Measurements from ENCODE around the gene RAB37.

Gene RAB37

GRCh38 chr17:74739227-74739831, 2.3 kb downstream of the RAB37 start:
- Histone ChIP-seq H3K9me3 (ENCODE audit: insufficient read depth, low read depth, low read length) (peaks cover 3% of the 10 kb centered on the region), H2BK12ac (ENCODE audit: low read length) (no peak overlapping the region), H2BK5ac (ENCODE audit: low read depth, low read length, poor library complexity) (no peak overlapping the region), H3K4ac (ENCODE audit: low read depth, low read length) (no peak overlapping the region), H2AFZ (ENCODE audit: insufficient read depth, low read length, poor library complexity) (no peak overlapping the region), H4K12ac (ENCODE audit: low read depth, low read length) (no peak overlapping the region), H3K79me2 (ENCODE audit: control insufficient read depth, insufficient read depth, low read length, poor library complexity) (no peaks in the 10 kb centered on the region), H3K14ac (ENCODE audit: low read length) (no peak overlapping the region), H3K9ac (ENCODE audit: low read length) (no peak overlapping the region), H3K27ac (ENCODE audit: low read depth, low read length) (no peak overlapping the region), H3K4me1 (ENCODE audit: control insufficient read depth in 1 of 2, insufficient read depth in 2 of 2, low read length in 2 of 2) (peaks cover 11 to 15% of the 10 kb centered on the region in 2 experiments), H3K18ac (ENCODE audit: low read length) (no peak overlapping the region), H3K23ac (ENCODE audit: low read length) (no peak overlapping the region), H2BK120ac (ENCODE audit: insufficient read depth, low read length, poor library complexity) (no peak overlapping the region), H3K27me3 (ENCODE audit: insufficient read depth, low read length) (peaks cover 18% of the 10 kb centered on the region), H3K4me3 (ENCODE audit: low read depth, low read length) (no peak overlapping the region), H4K8ac (ENCODE audit: low read depth, low read length) (no peak overlapping the region), H3K36me3 (ENCODE audit: control insufficient read depth in 1 of 2, insufficient read depth in 2 of 2, low read length in 2 of 2) (no peaks in the 10 kb centered on the region), H4K91ac (ENCODE audit: low read depth, low read length) (no peak overlapping the region), H3K79me1 (ENCODE audit: low read length) (no peaks in the 10 kb centered on the region), H2AK5ac (ENCODE audit: low read length) (no peak overlapping the region), H3K4me2 (ENCODE audit: low read length) (no peak overlapping the region)
- WGBS (ENCODE audit: extremely low coverage, insufficient coverage, insufficient read length): no CpG with 5 or more reads among the region's 12 CpGs
- no peak for DNase-seq

- Histone ChIP-seq H3K36me3 (ENCODE audit: control insufficient read depth in 1 of 2, insufficient read depth in 2 of 2, low read length in 2 of 2) (no peaks in the 10 kb centered on the region), H3K18ac (ENCODE audit: low read length) (no peak overlapping the region), H4K12ac (ENCODE audit: low read depth, low read length) (no peak overlapping the region), H3K4ac (ENCODE audit: low read depth, low read length) (no peak overlapping the region), H2BK5ac (ENCODE audit: low read depth, low read length, poor library complexity) (no peak overlapping the region), H3K4me3 (ENCODE audit: low read depth, low read length) (no peak overlapping the region), H3K27ac (ENCODE audit: low read depth, low read length) (no peak overlapping the region), H3K23ac (ENCODE audit: low read length) (no peak overlapping the region), H3K4me2 (ENCODE audit: low read length) (no peak overlapping the region), H3K79me2 (ENCODE audit: control insufficient read depth, insufficient read depth, low read length, poor library complexity) (no peaks in the 10 kb centered on the region), H3K27me3 (ENCODE audit: insufficient read depth, low read length) (peaks cover 18% of the 10 kb centered on the region), H3K4me1 (ENCODE audit: control insufficient read depth in 1 of 2, insufficient read depth in 2 of 2, low read length in 2 of 2) (peaks cover 15 to 20% of the 10 kb centered on the region in 2 experiments), H2AK5ac (ENCODE audit: low read length) (no peak overlapping the region), H4K8ac (ENCODE audit: low read depth, low read length) (no peak overlapping the region), H4K91ac (ENCODE audit: low read depth, low read length) (no peak overlapping the region), H3K9ac (ENCODE audit: low read length) (no peak overlapping the region), H2AFZ (ENCODE audit: insufficient read depth, low read length, poor library complexity) (no peak overlapping the region), H2BK120ac (ENCODE audit: insufficient read depth, low read length, poor library complexity) (no peak overlapping the region), H3K79me1 (ENCODE audit: low read length) (no peaks in the 10 kb centered on the region), H3K14ac (ENCODE audit: low read length) (no peak overlapping the region), H2BK12ac (ENCODE audit: low read length) (no peak overlapping the region), H3K9me3 (ENCODE audit: insufficient read depth, low read depth, low read length) (peaks cover 3% of the 10 kb centered on the region)
- no CpG with 5 or more reads among the region's 6 CpGs for WGBS (ENCODE audit: extremely low coverage, insufficient coverage, insufficient read length)
- DNase-seq: no peak
These were observed 3.1 kb downstream of the RAB37 start for GRCh38 chr17:74740173-74740572.

- Histone ChIP-seq H3K27ac (ENCODE audit: low read depth, low read length) (no peak overlapping the region), H3K79me1 (ENCODE audit: low read length) (no peaks in the 10 kb centered on the region), H3K4me1 (ENCODE audit: control insufficient read depth in 1 of 2, insufficient read depth in 2 of 2, low read length in 2 of 2) (peaks cover 21 to 24% of the 10 kb centered on the region in 2 experiments), H4K12ac (ENCODE audit: low read depth, low read length) (no peak overlapping the region), H3K27me3 (ENCODE audit: insufficient read depth, low read length) (peaks cover 15% of the 10 kb centered on the region), H3K18ac (ENCODE audit: low read length) (no peak overlapping the region), H3K14ac (ENCODE audit: low read length) (no peak overlapping the region), H2BK120ac (ENCODE audit: insufficient read depth, low read length, poor library complexity) (no peak overlapping the region), H3K4me2 (ENCODE audit: low read length) (no peak overlapping the region), H4K8ac (ENCODE audit: low read depth, low read length) (no peak overlapping the region), H2AK5ac (ENCODE audit: low read length) (no peak overlapping the region), H2AFZ (ENCODE audit: insufficient read depth, low read length, poor library complexity) (no peak overlapping the region), H3K36me3 (ENCODE audit: control insufficient read depth in 1 of 2, insufficient read depth in 2 of 2, low read length in 2 of 2) (no peaks in the 10 kb centered on the region), H3K9me3 (ENCODE audit: insufficient read depth, low read depth, low read length) (peaks cover 3% of the 10 kb centered on the region), H3K4me3 (ENCODE audit: low read depth, low read length) (no peak overlapping the region), H4K91ac (ENCODE audit: low read depth, low read length) (no peak overlapping the region), H2BK12ac (ENCODE audit: low read length) (no peak overlapping the region), H3K9ac (ENCODE audit: low read length) (no peak overlapping the region), H2BK5ac (ENCODE audit: low read depth, low read length, poor library complexity) (no peak overlapping the region), H3K23ac (ENCODE audit: low read length) (no peak overlapping the region), H3K79me2 (ENCODE audit: control insufficient read depth, insufficient read depth, low read length, poor library complexity) (no peaks in the 10 kb centered on the region), H3K4ac (ENCODE audit: low read depth, low read length) (no peak overlapping the region)
- WGBS (ENCODE audit: extremely low coverage, insufficient coverage, insufficient read length): no CpG with 5 or more reads among the region's 17 CpGs
- DNase-seq: no peak
These were observed 3.8 kb downstream of the RAB37 start for GRCh38 chr17:74740641-74741387.

- no peak overlapping the region for H2AK5ac ChIP-seq (ENCODE audit: low read length)
- no peak overlapping the region for H2AFZ ChIP-seq (ENCODE audit: insufficient read depth, low read length, poor library complexity)
- H4K91ac ChIP-seq (ENCODE audit: low read depth, low read length): no peak overlapping the region
- no peak for DNase-seq
- no peak overlapping the region for H3K4me3 ChIP-seq (ENCODE audit: low read depth, low read length)
- no peaks in the 10 kb centered on the region for H3K36me3 ChIP-seq (ENCODE audit: control insufficient read depth in 1 of 2, insufficient read depth in 2 of 2, low read length in 2 of 2)
- peaks cover 5% of the 10 kb centered on the region for H3K27me3 ChIP-seq (ENCODE audit: insufficient read depth, low read length)
- no peaks in the 10 kb centered on the region for H3K79me2 ChIP-seq (ENCODE audit: control insufficient read depth, insufficient read depth, low read length, poor library complexity)
- no peak overlapping the region for H3K4me2 ChIP-seq (ENCODE audit: low read length)
- H3K79me1 ChIP-seq (ENCODE audit: low read length): no peaks in the 10 kb centered on the region
- peaks cover 3% of the 10 kb centered on the region for H3K9me3 ChIP-seq (ENCODE audit: insufficient read depth, low read depth, low read length)
- H3K4me1 ChIP-seq (ENCODE audit: control insufficient read depth in 1 of 2, insufficient read depth in 2 of 2, low read length in 2 of 2): peaks cover 26 to 31% of the 10 kb centered on the region in 2 experiments
- H3K14ac ChIP-seq (ENCODE audit: low read length): no peak overlapping the region
- H3K4ac ChIP-seq (ENCODE audit: low read depth, low read length): no peak overlapping the region
- no peak overlapping the region for H2BK5ac ChIP-seq (ENCODE audit: low read depth, low read length, poor library complexity)
- H3K18ac ChIP-seq (ENCODE audit: low read length): no peak overlapping the region
- no peak overlapping the region for H4K8ac ChIP-seq (ENCODE audit: low read depth, low read length)
- no CpG with 5 or more reads among the region's 4 CpGs for WGBS (ENCODE audit: extremely low coverage, insufficient coverage, insufficient read length)
- H3K23ac ChIP-seq (ENCODE audit: low read length): no peak overlapping the region
- no peak overlapping the region for H2BK120ac ChIP-seq (ENCODE audit: insufficient read depth, low read length, poor library complexity)
- H4K12ac ChIP-seq (ENCODE audit: low read depth, low read length): no peak overlapping the region
- H3K9ac ChIP-seq (ENCODE audit: low read length): no peak overlapping the region
- no peak overlapping the region for H2BK12ac ChIP-seq (ENCODE audit: low read length)
- no peak overlapping the region for H3K27ac ChIP-seq (ENCODE audit: low read depth, low read length)
These were observed 5.1 kb downstream of the RAB37 start for GRCh38 chr17:74742153-74742515.
